H9 (cell line): ENCODE data around the gene KIF24. TPM values are rescaled to one million over a fixed set of nuclear protein-coding genes. Genes with fewer than 3 reads are reported as not detected.

Experiments used
- DNase-seq: peaks from one replicate; pipeline ENCODE4 v3.0.0-alpha.2; 2017
- H2AFZ ChIP-seq: one replicate; pipeline ENCODE4 v1.6.1; 2013; ENCODE audit warnings: mild to moderate bottlenecking, low read length, control low read depth, moderate library complexity
- H2AK5ac ChIP-seq: 2 replicates; pipeline ENCODE4 v1.6.1; 2013; ENCODE audit warnings: low read length, control low read depth, mixed read lengths; ENCODE audit not compliant: insufficient read length
- H2BK120ac ChIP-seq: one replicate; pipeline ENCODE4 v1.6.1; 2013; ENCODE audit warnings: low read depth, mild to moderate bottlenecking, low read length, control low read depth, inconsistent platforms; ENCODE audit not compliant: poor library complexity, severe bottlenecking
- H2BK12ac ChIP-seq: 2 replicates; pipeline ENCODE4 v1.6.1; 2013; ENCODE audit warnings: low read length, control low read depth, mixed read lengths, low read depth; ENCODE audit not compliant: insufficient read length
- H2BK15ac ChIP-seq: 2 replicates; pipeline ENCODE4 v1.6.1; 2013; ENCODE audit warnings: low read depth, low read length, control low read depth
- H2BK20ac ChIP-seq: one replicate; pipeline ENCODE4 v1.6.1; 2013; ENCODE audit warnings: low read depth, mild to moderate bottlenecking, low read length, control low read depth, inconsistent platforms; ENCODE audit not compliant: poor library complexity, severe bottlenecking
- H2BK5ac ChIP-seq: 2 replicates; pipeline ENCODE4 v1.6.1; 2013; ENCODE audit warnings: low read length, control low read depth, mixed read lengths; ENCODE audit not compliant: insufficient read length
- H3K14ac ChIP-seq: 2 replicates; pipeline ENCODE4 v1.6.1; 2013; ENCODE audit warnings: low read length, control low read depth; ENCODE audit not compliant: insufficient read depth
- H3K18ac ChIP-seq: 2 replicates; pipeline ENCODE4 v1.6.1; 2013; ENCODE audit warnings: low read depth, mild to moderate bottlenecking, mixed read lengths, low read length, control low read depth; ENCODE audit not compliant: insufficient read length
- H3K23ac ChIP-seq: 2 replicates; pipeline ENCODE4 v1.6.1; 2013; ENCODE audit warnings: low read length, control low read depth, mixed read lengths, low read depth; ENCODE audit not compliant: insufficient read length
- H3K23me2 ChIP-seq: 2 replicates; pipeline ENCODE4 v1.6.1; 2013; ENCODE audit warnings: low read depth, mild to moderate bottlenecking, mixed read lengths, low read length, control low read depth; ENCODE audit not compliant: insufficient read length, poor library complexity, severe bottlenecking
- H3K27ac ChIP-seq: 2 replicates; pipeline ENCODE4 v1.5.1; 2013; ENCODE audit warnings: low read length, control low read depth, mixed read lengths, low read depth; ENCODE audit not compliant: insufficient read length
- H3K27me3 ChIP-seq: 2 replicates; pipeline ENCODE4 v1.6.1; 2013; ENCODE audit warnings: low read length, control low read depth, inconsistent platforms; ENCODE audit not compliant: insufficient read depth
- H3K4ac ChIP-seq: 2 replicates; pipeline ENCODE4 v1.6.1; 2013; ENCODE audit warnings: low read depth, mild to moderate bottlenecking, control low read depth, inconsistent platforms, low read length, moderate library complexity
- H3K4me1 ChIP-seq: 2 replicates; pipeline ENCODE4 v1.6.1; 2013; ENCODE audit warnings: low read length, control low read depth, inconsistent platforms; ENCODE audit not compliant: insufficient read depth
- H3K4me2 ChIP-seq: 2 replicates; pipeline ENCODE4 v1.6.1; 2013; ENCODE audit warnings: low read length, control low read depth, mixed read lengths; ENCODE audit not compliant: insufficient read length, insufficient read depth
- H3K56ac ChIP-seq: 2 replicates; pipeline ENCODE4 v1.6.1; 2013; ENCODE audit warnings: low read depth, mild to moderate bottlenecking, mixed read lengths, low read length, control low read depth; ENCODE audit not compliant: insufficient read length
- H3K79me1 ChIP-seq: 2 replicates; pipeline ENCODE4 v1.6.1; 2013; ENCODE audit warnings: low read depth, mild to moderate bottlenecking, moderate library complexity, low read length, control low read depth, inconsistent platforms; ENCODE audit not compliant: insufficient read depth, poor library complexity, severe bottlenecking
- H3K79me2 ChIP-seq: 2 replicates; pipeline ENCODE4 v1.6.1; 2013; ENCODE audit warnings: low read length, control low read depth, inconsistent platforms; ENCODE audit not compliant: insufficient read depth
- H3K9ac ChIP-seq: 2 replicates; pipeline ENCODE4 v1.6.1; 2013; ENCODE audit warnings: low read length, control low read depth, mixed read lengths; ENCODE audit not compliant: insufficient read length; ENCODE audit errors: extremely low read depth
- H3K9me3 ChIP-seq: one replicate; pipeline ENCODE4 v1.6.1; 2013; ENCODE audit warnings: low read depth, low read length, inconsistent platforms; ENCODE audit not compliant: control insufficient read depth
- H3T11ph ChIP-seq: one replicate; pipeline ENCODE4 v1.6.1; 2013; ENCODE audit warnings: mild to moderate bottlenecking, low read length, control low read depth, inconsistent platforms
- H4K20me1 ChIP-seq: one replicate; pipeline ENCODE4 v1.6.1; 2013; ENCODE audit not compliant: control insufficient read depth, insufficient read length, insufficient read depth
- H4K5ac ChIP-seq: 2 replicates; pipeline ENCODE4 v1.6.1; 2013; ENCODE audit warnings: low read depth, mild to moderate bottlenecking, mixed read lengths, low read length, control low read depth; ENCODE audit not compliant: insufficient read length
- H4K8ac ChIP-seq: replicated peaks from 2 replicates; pipeline ENCODE4 v1.6.1; 2013; ENCODE audit warnings: low read length, control low read depth, mixed read lengths, low read depth; ENCODE audit not compliant: insufficient read length
- H4K91ac ChIP-seq: 2 replicates; pipeline ENCODE4 v1.6.1; 2013; ENCODE audit warnings: low read depth, mild to moderate bottlenecking, moderate library complexity, mixed read lengths, low read length, control low read depth; ENCODE audit not compliant: insufficient read length
- H3K27ac Mint-ChIP-seq, 3 experiments: 2 replicates in 2 of 3; 3 replicates in 1 of 3; pipeline ENCODE4 v1.8.0; 2020 to 2021; ENCODE audit warnings: mixed read lengths in 3 of 3, mild to moderate bottlenecking in 1 of 3, moderate library complexity in 1 of 3
- H3K27me3 Mint-ChIP-seq: 2 replicates; pipeline ENCODE4 v1.8.0; 2021; ENCODE audit warnings: low read depth, mild to moderate bottlenecking, moderate library complexity, mixed read lengths
- H3K36me3 Mint-ChIP-seq, 3 experiments: 2 replicates in 2 of 3; 3 replicates in 1 of 3; pipeline ENCODE4 v1.8.0; 2020 to 2021; ENCODE audit warnings: low read depth in 3 of 3, mixed read lengths in 3 of 3; ENCODE audit not compliant: insufficient read depth in 1 of 3
- H3K4me1 Mint-ChIP-seq, 2 experiments: 2 replicates each; pipeline ENCODE4 v1.8.0; 2020; ENCODE audit warnings: mixed read lengths in 2 of 2
- H3K4me3 Mint-ChIP-seq, 2 experiments: 2 replicates in 1 of 2; 3 replicates in 1 of 2; pipeline ENCODE4 v1.8.0; 2020 to 2021; ENCODE audit warnings: mild to moderate bottlenecking in 2 of 2, mixed read lengths in 2 of 2, moderate library complexity in 1 of 2
- H3K9me3 Mint-ChIP-seq, 2 experiments: 2 replicates in 1 of 2; 3 replicates in 1 of 2; pipeline ENCODE4 v1.8.0; 2020; ENCODE audit warnings: mild to moderate bottlenecking in 2 of 2, mixed read lengths in 2 of 2, moderate library complexity in 1 of 2
- WGBS: extraction: QIAGEN DNeasy Blood & Tissue Kit; methylation state at CpG from one replicate; pipeline ENCODE4 v1.1.7; 2013; ENCODE audit warnings: missing lambda C conversion rate, low lambda C conversion rate, mixed read lengths; ENCODE audit not compliant: insufficient read length; ENCODE audit errors: extremely low coverage; 5-methylcytosine and 5-hydroxymethylcytosine counted together
- total RNA-seq: library from RNA; stranded (reverse); gene quantifications from 2 replicates; pipeline ENCODE4 v1.2.1, GENCODE V29; 2021
- TF ChIP-seq, protein P1 (sequence below): fragments of 200-600 bp; sonication (generic); conservative IDR thresholded peaks from 3 replicates; pipeline ENCODE4 v1.8.0; 2021; ENCODE audit warnings: antibody characterized with exemption, mild to moderate bottlenecking

KIF24 gene
- total RNA-seq, 1 experiment from 2014 or later = 4.0 TPM

- no peak overlapping the region for H3K4ac ChIP-seq
- H3K14ac ChIP-seq = no peak overlapping the region
- Mint-ChIP-seq H3K27me3 (peaks cover 3% of the 10 kb centered on the region), H3K4me3 (no peak overlapping the region), H3K9me3 (peaks cover 7 to 22% of the 10 kb centered on the region in 2 experiments; a peak in 4 of 5 replicates), H3K36me3 (peaks cover 44 to 46% (median 45%) of the 10 kb centered on the region in 3 experiments), H3K4me1 (peaks cover 7 to 11% of the 10 kb centered on the region in 2 experiments), H3K27ac (no peak overlapping the region)
- TF ChIP-seq, protein P1, sequence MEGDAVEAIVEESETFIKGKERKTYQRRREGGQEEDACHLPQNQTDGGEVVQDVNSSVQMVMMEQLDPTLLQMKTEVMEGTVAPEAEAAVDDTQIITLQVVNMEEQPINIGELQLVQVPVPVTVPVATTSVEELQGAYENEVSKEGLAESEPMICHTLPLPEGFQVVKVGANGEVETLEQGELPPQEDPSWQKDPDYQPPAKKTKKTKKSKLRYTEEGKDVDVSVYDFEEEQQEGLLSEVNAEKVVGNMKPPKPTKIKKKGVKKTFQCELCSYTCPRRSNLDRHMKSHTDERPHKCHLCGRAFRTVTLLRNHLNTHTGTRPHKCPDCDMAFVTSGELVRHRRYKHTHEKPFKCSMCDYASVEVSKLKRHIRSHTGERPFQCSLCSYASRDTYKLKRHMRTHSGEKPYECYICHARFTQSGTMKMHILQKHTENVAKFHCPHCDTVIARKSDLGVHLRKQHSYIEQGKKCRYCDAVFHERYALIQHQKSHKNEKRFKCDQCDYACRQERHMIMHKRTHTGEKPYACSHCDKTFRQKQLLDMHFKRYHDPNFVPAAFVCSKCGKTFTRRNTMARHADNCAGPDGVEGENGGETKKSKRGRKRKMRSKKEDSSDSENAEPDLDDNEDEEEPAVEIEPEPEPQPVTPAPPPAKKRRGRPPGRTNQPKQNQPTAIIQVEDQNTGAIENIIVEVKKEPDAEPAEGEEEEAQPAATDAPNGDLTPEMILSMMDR = no peak
- H4K5ac ChIP-seq = no peak overlapping the region
- no peak overlapping the region for H2BK120ac ChIP-seq
- H4K20me1 ChIP-seq = no peaks in the 10 kb centered on the region
- DNase-seq = no peak
- no peak overlapping the region for H2BK12ac ChIP-seq
- H4K8ac ChIP-seq = no peak overlapping the region
- H3K4me1 ChIP-seq = no peaks in the 10 kb centered on the region
- no peak overlapping the region for H3K23ac ChIP-seq
- no peak overlapping the region for H2AK5ac ChIP-seq
- no peak overlapping the region for H3K9ac ChIP-seq
- no peak overlapping the region for H3K56ac ChIP-seq
- H3K9me3 ChIP-seq = no peaks in the 10 kb centered on the region
- no peaks in the 10 kb centered on the region for H3K27me3 ChIP-seq
- no peak overlapping the region for H2BK15ac ChIP-seq
- no CpG with 5 or more reads among the region's 23 CpGs for WGBS
- no peaks in the 10 kb centered on the region for H3K23me2 ChIP-seq
- no peaks in the 10 kb centered on the region for H3K79me2 ChIP-seq
- H3K18ac ChIP-seq = no peak overlapping the region
- H3K79me1 ChIP-seq = no peaks in the 10 kb centered on the region
- H2AFZ ChIP-seq = no peak overlapping the region
- no peak overlapping the region for H4K91ac ChIP-seq
- H2BK20ac ChIP-seq = no peak overlapping the region
- no peak overlapping the region for H3T11ph ChIP-seq
- no peak overlapping the region for H3K27ac ChIP-seq
- no peak overlapping the region for H3K4me2 ChIP-seq
- no peak overlapping the region for H2BK5ac ChIP-seq
Measured at GRCh38 chr9:34370335-34370969, 41.4 kb upstream of the KIF24 start.
